ENCODE results near the gene PIAS4.

The PIAS4 gene, protein sequence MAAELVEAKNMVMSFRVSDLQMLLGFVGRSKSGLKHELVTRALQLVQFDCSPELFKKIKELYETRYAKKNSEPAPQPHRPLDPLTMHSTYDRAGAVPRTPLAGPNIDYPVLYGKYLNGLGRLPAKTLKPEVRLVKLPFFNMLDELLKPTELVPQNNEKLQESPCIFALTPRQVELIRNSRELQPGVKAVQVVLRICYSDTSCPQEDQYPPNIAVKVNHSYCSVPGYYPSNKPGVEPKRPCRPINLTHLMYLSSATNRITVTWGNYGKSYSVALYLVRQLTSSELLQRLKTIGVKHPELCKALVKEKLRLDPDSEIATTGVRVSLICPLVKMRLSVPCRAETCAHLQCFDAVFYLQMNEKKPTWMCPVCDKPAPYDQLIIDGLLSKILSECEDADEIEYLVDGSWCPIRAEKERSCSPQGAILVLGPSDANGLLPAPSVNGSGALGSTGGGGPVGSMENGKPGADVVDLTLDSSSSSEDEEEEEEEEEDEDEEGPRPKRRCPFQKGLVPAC

DNA sequence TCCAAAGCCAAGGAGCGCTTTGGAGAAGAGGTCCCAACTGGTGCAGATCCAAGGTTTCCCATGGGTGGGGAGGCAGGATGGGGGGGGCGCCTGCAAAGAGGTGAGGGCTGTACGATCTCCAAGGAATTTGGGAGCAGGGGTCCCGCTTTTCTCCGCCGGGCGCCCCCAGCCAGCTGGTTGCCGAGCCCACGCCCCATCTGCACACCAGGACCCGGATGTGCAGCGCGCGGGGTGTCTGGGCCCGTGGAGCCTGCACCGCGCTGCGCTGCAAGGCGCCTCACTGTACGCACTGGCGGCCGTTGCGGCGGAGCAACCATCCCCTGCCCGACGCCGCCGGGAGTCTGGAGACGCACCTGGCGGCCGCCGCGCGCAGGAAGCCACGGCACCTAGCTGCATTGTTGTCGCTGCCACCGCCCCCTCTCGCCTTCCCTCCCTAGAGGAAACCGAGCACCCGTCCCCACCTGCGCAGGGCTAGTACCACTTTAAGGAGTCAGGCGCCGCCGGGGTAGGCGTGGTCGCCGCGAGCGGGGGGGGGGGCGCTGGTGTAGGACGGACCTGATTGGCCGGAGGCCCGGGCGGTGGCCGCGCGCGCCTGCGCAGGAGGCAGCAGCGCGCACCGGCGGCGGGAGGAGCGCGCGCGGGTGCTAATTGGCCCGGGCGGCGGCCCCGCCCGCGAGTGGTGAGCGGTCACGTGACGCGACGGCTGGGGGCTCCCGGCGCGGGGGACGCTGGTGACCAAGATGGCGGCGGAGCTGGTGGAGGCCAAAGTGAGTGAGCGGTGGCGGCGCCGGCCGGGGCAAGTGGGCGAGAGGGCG, at the start of gene PIAS4:
Gene PIAS4 (plus strand): TSS at position 716 of the 815 bp plus-strand sequence. CDS start 25 bp downstream, at position 741.
- peak; percentile 96 for DNase-seq
- peak within 1 kb of the TSS; percentile 99 for H3K27ac ChIP-seq (ENCODE audit: low read length)
- H3K27me3 ChIP-seq (ENCODE audit: insufficient read depth, low read length, poor library complexity): no peaks in the 10 kb centered on the region
- peak within 1 kb of the TSS; percentile 100 for H3K4me3 ChIP-seq (ENCODE audit: low read depth in 1 of 2, low read length in 2 of 2)
- TF ChIP-seq EZH2 (IDR thresholded peaks at IDR 0.05; ENCODE audit: borderline replicate concordance, low read depth, low read length, severe bottlenecking): no peak
- TF ChIP-seq, protein P1, sequence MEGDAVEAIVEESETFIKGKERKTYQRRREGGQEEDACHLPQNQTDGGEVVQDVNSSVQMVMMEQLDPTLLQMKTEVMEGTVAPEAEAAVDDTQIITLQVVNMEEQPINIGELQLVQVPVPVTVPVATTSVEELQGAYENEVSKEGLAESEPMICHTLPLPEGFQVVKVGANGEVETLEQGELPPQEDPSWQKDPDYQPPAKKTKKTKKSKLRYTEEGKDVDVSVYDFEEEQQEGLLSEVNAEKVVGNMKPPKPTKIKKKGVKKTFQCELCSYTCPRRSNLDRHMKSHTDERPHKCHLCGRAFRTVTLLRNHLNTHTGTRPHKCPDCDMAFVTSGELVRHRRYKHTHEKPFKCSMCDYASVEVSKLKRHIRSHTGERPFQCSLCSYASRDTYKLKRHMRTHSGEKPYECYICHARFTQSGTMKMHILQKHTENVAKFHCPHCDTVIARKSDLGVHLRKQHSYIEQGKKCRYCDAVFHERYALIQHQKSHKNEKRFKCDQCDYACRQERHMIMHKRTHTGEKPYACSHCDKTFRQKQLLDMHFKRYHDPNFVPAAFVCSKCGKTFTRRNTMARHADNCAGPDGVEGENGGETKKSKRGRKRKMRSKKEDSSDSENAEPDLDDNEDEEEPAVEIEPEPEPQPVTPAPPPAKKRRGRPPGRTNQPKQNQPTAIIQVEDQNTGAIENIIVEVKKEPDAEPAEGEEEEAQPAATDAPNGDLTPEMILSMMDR (IDR thresholded peaks at IDR 0.05; ENCODE audit: borderline replicate concordance, extremely low read depth, low read length, poor library complexity, severe bottlenecking): no peak
- H3K9ac ChIP-seq (ENCODE audit: low read depth, low read length): peak within 1 kb of the TSS; percentile 89
- H2AFZ ChIP-seq (ENCODE audit: low read depth, low read length): peak within 1 kb of the TSS; percentile 92
- peak; percentile 92 for ATAC-seq (ENCODE audit: insufficient read depth, low read depth)
- peaks cover 38% of the 10 kb centered on the region for H4K20me1 ChIP-seq (ENCODE audit: insufficient read depth, low read length)
- H3K36me3 ChIP-seq (ENCODE audit: insufficient read depth, low read length): peaks cover 28% of the 10 kb centered on the region
- peaks cover 51% of the 10 kb centered on the region for H3K79me2 ChIP-seq (ENCODE audit: insufficient read depth, low read length)
- H3K4me2 ChIP-seq (ENCODE audit: insufficient read depth, low read length): peak within 1 kb of the TSS; percentile 99
- no peaks in the 10 kb centered on the region for H3K9me3 ChIP-seq (ENCODE audit: insufficient read depth, low read length, severe bottlenecking)
- H3K4me1 ChIP-seq (ENCODE audit: insufficient read depth, low read length): peaks cover 46% of the 10 kb centered on the region

DNA sequence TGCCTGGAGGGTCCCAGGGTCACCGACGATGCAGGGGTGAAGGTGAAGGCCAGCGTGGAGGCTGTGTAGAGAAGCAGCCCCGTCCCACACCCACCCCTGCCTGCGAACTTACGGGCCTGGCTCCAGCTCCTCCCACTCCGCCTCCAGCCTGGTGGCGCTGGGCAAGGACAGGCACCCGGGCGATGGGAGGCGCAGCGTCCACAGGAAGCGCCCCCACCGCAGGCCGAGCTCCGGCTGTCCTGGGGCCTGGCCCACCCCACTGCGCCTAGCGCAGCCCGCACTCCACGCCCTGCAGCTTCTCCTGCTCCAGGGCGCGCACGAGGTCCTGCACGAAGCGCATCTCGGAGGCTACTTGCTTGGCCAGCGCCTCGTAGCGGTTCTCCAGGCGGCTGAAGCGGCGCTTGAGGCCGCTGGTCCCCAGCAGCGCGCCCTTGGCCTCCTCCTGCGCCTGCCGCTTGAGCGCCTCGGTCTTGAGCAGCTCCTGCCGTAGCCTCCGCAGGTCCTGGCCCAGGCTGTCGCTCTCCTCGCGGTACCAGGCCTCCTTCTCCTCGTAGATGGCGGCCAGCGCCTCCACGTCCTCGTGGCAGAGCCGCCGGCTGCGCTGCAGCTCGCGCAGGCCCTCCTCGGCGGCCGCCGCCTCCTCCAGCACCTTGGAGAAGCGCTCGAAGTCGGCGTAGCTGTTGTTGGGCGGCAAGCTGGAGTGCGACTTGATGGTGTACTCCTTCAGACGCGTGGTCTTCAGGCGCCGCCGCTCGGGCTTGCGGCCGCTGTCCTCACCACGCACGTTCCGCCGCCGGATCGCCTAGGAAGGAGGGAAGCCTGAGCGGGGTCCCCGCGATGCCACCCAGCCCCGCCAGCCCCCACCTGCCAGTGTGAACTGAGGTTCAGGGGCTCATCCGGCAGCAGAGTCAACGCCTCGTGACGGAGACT, 48.4 kb upstream of the PIAS4 start:
- H3K4me2 ChIP-seq (ENCODE audit: insufficient read depth, low read length): no peak overlapping the region
- no peaks in the 10 kb centered on the region for H3K4me1 ChIP-seq (ENCODE audit: insufficient read depth, low read length)
- H3K9me3 ChIP-seq (ENCODE audit: insufficient read depth, low read length, severe bottlenecking): no peaks in the 10 kb centered on the region
- no peaks in the 10 kb centered on the region for H3K27me3 ChIP-seq (ENCODE audit: insufficient read depth, low read length, poor library complexity)
- ATAC-seq (ENCODE audit: insufficient read depth, low read depth) (no peak), DNase-seq (no peak)
- TF ChIP-seq, protein P1 (IDR thresholded peaks at IDR 0.05; ENCODE audit: borderline replicate concordance, extremely low read depth, low read length, poor library complexity, severe bottlenecking): no peak
- no peak for TF ChIP-seq EZH2 (IDR thresholded peaks at IDR 0.05; ENCODE audit: borderline replicate concordance, low read depth, low read length, severe bottlenecking)
- H3K9ac ChIP-seq (ENCODE audit: low read depth, low read length): no peak overlapping the region
- H2AFZ ChIP-seq (ENCODE audit: low read depth, low read length): no peak overlapping the region
- peaks cover 55% of the 10 kb centered on the region for H3K36me3 ChIP-seq (ENCODE audit: insufficient read depth, low read length)
- H3K27ac ChIP-seq (ENCODE audit: low read length): no peak overlapping the region
- H3K79me2 ChIP-seq (ENCODE audit: insufficient read depth, low read length): no peaks in the 10 kb centered on the region
- H3K4me3 ChIP-seq (ENCODE audit: low read depth in 1 of 2, low read length in 2 of 2): no peak overlapping the region
- no peaks in the 10 kb centered on the region for H4K20me1 ChIP-seq (ENCODE audit: insufficient read depth, low read length)

DNA sequence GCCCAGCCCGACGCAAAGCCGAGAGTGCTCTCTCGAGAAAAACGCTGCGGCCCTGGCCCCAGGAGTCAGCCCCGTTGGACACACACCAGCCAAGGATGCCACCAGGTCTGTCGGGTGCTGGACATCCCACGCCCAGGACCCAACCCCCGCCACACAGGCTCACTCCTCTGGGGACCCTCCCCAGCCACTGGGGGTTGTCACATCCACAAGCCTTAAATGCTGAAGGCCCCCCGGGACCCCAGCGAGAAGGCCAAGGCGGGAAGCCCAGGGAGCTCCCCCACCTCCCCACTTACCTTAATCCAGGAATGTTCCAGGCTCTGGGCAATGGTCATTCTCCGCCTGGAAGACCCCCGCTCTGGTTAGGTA, 47.8 kb upstream of the PIAS4 start:
- no peaks in the 10 kb centered on the region for H4K20me1 ChIP-seq (ENCODE audit: insufficient read depth, low read length)
- no peaks in the 10 kb centered on the region for H3K4me1 ChIP-seq (ENCODE audit: insufficient read depth, low read length)
- no peak for DNase-seq
- peaks cover 60% of the 10 kb centered on the region for H3K36me3 ChIP-seq (ENCODE audit: insufficient read depth, low read length)
- no peaks in the 10 kb centered on the region for H3K27me3 ChIP-seq (ENCODE audit: insufficient read depth, low read length, poor library complexity)
- no peak overlapping the region for H2AFZ ChIP-seq (ENCODE audit: low read depth, low read length)
- H3K27ac ChIP-seq (ENCODE audit: low read length): no peak overlapping the region
- TF ChIP-seq, protein P1 (IDR thresholded peaks at IDR 0.05; ENCODE audit: borderline replicate concordance, extremely low read depth, low read length, poor library complexity, severe bottlenecking): no peak
- H3K4me2 ChIP-seq (ENCODE audit: insufficient read depth, low read length): no peak overlapping the region
- no peak for ATAC-seq (ENCODE audit: insufficient read depth, low read depth)
- H3K9me3 ChIP-seq (ENCODE audit: insufficient read depth, low read length, severe bottlenecking): no peaks in the 10 kb centered on the region
- no peak overlapping the region for H3K9ac ChIP-seq (ENCODE audit: low read depth, low read length)
- no peaks in the 10 kb centered on the region for H3K79me2 ChIP-seq (ENCODE audit: insufficient read depth, low read length)
- no peak overlapping the region for H3K4me3 ChIP-seq (ENCODE audit: low read depth in 1 of 2, low read length in 2 of 2)
